HFFc6 (cell line): Measurements from ENCODE around the gene ZNF22. TPM values are rescaled to one million over a fixed set of nuclear protein-coding genes. Genes with fewer than 3 reads are reported as not detected.

Experiments
- DNase-seq: peaks from one replicate; pipeline ENCODE4 v3.0.0-alpha.2; 2018
- H3K27ac Mint-ChIP-seq: 2 replicates; pipeline ENCODE4 v1.8.0; 2020; ENCODE audit warnings: mild to moderate bottlenecking, mixed read lengths
- H3K27me3 Mint-ChIP-seq: 2 replicates; pipeline ENCODE4 v1.8.0; 2021; ENCODE audit warnings: mild to moderate bottlenecking, moderate library complexity, mixed read lengths; ENCODE audit not compliant: insufficient read depth
- H3K36me3 Mint-ChIP-seq: 2 replicates; pipeline ENCODE4 v1.8.0; 2021; ENCODE audit warnings: low read depth, mixed read lengths
- H3K4me1 Mint-ChIP-seq: 2 replicates; pipeline ENCODE4 v1.8.0; 2020; ENCODE audit warnings: low read depth, mixed read lengths
- H3K4me3 Mint-ChIP-seq: 2 replicates; pipeline ENCODE4 v1.8.0; 2020; ENCODE audit warnings: mild to moderate bottlenecking, moderate library complexity, mixed read lengths
- H3K9me3 Mint-ChIP-seq: 2 replicates; pipeline ENCODE4 v1.8.0; 2020; ENCODE audit warnings: mild to moderate bottlenecking, mixed read lengths
- total RNA-seq, 6 experiments: library from RNA; stranded (reverse); fragmentation: NEBNext Ultra II Directional; extraction: Animal tissue kit (Norgen Biotek cat#: 25700); gene quantifications; 2 replicates in 1 of 6; 3 replicates in 5 of 6; pipeline ENCODE4 v1.2.3, GENCODE V29; 2021
- TF ChIP-seq, protein P1 (sequence below): fragments of 200-600 bp; sonication (generic); IDR thresholded peaks from 2 replicates; pipeline ENCODE4 v1.5.0; 2021; ENCODE audit warnings: antibody characterized with exemption, mild to moderate bottlenecking

The ZNF22 gene
- total RNA-seq, 6 experiments from 2014 or later = 7.4 to 15.8 (median 13.2) TPM

DNA sequence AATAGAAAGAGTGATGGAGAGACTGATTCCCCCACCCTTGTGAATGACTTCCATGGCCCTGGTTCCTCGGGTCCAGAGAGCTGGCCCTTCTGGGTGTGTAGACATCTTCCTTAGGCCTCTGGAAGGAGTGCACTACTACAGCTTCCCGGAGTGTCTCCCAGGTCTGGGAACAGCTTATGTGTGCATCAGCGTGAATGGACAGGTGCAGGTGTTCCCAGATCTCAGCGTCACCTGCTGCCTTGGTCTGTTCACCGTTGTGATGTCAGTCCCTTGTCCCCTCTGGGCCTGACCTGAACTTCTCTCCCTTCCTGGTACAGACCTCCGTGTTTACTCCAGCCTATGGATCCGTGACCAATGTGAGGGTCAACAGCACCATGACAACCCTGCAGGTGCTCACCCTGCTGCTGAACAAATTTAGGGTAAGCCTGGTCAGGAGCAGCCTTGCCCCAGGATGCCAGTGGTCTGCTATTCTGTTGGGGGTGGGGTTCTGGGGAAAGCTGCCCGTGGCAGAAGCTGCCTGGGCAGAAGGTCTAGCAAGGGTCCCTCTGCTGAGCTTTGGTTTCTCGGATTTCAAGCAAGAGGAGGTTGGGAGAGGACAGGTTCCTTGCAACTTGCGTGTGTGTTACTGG, 11.7 kb upstream of the ZNF22 start:
- Mint-ChIP-seq H3K4me1 (peaks cover 14% of the 10 kb centered on the region), H3K27ac (no peak overlapping the region), H3K27me3 (peaks cover 6% of the 10 kb centered on the region), H3K36me3 (no peaks in the 10 kb centered on the region), H3K4me3 (no peak overlapping the region), H3K9me3 (no peaks in the 10 kb centered on the region)
- TF ChIP-seq, protein P1, sequence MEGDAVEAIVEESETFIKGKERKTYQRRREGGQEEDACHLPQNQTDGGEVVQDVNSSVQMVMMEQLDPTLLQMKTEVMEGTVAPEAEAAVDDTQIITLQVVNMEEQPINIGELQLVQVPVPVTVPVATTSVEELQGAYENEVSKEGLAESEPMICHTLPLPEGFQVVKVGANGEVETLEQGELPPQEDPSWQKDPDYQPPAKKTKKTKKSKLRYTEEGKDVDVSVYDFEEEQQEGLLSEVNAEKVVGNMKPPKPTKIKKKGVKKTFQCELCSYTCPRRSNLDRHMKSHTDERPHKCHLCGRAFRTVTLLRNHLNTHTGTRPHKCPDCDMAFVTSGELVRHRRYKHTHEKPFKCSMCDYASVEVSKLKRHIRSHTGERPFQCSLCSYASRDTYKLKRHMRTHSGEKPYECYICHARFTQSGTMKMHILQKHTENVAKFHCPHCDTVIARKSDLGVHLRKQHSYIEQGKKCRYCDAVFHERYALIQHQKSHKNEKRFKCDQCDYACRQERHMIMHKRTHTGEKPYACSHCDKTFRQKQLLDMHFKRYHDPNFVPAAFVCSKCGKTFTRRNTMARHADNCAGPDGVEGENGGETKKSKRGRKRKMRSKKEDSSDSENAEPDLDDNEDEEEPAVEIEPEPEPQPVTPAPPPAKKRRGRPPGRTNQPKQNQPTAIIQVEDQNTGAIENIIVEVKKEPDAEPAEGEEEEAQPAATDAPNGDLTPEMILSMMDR = no peak
- no peak for DNase-seq

DNA sequence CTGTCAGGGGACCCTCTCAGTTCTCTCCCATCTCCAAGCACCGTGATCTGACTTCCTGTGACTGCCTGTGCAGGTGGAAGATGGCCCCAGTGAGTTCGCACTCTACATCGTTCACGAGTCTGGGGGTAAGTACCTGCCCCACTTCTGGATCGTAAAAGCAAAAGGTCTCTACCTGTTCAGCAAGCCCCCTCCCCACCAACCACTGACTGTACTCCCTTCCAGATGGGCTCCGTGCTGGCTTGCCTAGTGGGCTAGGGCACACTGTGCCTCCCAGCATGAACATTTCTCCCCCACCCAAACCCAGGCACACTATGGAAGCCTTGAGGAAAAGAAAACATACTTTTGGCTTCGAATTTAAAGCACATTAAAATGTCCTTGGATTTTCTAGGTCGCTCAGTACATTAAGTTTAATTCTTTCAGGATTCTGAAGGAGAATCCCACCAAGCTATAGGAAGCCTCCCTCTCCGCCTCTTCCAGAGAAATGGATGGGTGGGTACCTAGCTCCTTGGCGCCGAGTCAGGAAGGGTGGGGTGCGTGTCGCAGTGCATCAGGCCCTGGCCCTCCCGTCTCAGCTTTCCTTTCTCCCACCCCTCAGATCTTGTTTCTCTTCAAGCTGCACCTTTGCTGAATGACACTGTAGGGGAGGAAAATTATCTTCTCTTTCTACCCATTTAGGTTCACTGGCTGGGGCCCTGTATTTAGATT, 11.0 kb upstream of the ZNF22 start:
- H3K27me3 Mint-ChIP-seq = peaks cover 6% of the 10 kb centered on the region
- H3K9me3 Mint-ChIP-seq = no peaks in the 10 kb centered on the region
- H3K4me1 Mint-ChIP-seq = peaks cover 20% of the 10 kb centered on the region
- DNase-seq = no peak
- no peaks in the 10 kb centered on the region for H3K36me3 Mint-ChIP-seq
- no peak overlapping the region for H3K4me3 Mint-ChIP-seq
- TF ChIP-seq, protein P1 = no peak
- no peak overlapping the region for H3K27ac Mint-ChIP-seq

DNA sequence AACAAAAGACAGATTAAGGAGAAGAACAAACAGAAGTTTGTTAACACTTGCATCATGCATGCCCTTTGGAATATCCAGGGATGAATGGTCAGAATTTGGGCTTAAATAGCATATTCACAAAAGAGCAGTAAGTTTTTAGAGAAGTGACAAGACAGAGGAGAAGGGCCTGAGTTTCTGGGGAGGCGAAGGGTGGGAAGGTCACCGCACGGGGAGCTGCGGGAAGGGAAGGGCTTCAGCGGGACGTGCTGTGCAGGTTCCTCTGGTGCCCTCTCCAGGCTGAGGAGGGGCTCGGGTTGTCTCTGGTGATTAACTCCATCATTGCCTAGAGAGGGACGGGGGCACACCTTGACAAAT, 10.4 kb upstream of the ZNF22 start:
- Mint-ChIP-seq H3K4me3 (no peak overlapping the region), H3K27ac (no peak overlapping the region)
- TF ChIP-seq, protein P1 = peak; percentile 23; the same call in 1 of the 2 replicates

DNA sequence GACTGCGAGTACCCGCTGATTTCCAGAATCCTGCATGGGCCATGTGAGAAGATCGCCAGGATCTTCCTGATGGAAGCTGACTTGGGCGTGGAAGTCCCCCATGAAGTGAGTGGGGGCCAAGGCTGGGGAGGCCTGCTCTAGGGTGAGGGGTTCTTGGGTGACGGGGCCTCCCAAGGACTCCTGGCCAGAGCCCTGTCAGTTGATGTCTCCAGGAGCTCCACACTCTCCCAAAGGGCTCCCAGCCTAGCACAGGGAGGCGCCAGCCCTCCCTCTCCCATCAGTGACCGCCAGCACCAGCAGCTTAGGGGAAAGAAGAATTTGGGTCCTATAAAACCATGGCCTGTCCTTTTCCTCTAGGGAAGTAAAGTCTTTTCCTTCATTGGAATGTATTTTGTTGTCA, 9.8 kb upstream of the ZNF22 start:
- Mint-ChIP-seq H3K36me3 (no peaks in the 10 kb centered on the region), H3K4me1 (peaks cover 21% of the 10 kb centered on the region), H3K27me3 (peaks cover 6% of the 10 kb centered on the region), H3K27ac (no peak overlapping the region), H3K9me3 (no peaks in the 10 kb centered on the region), H3K4me3 (no peak overlapping the region)
- TF ChIP-seq, protein P1 = no peak
- DNase-seq = no peak

More for the DNA sequence above, 10.4 kb upstream of the ZNF22 start:
- Mint-ChIP-seq H3K36me3 (no peaks in the 10 kb centered on the region), H3K27me3 (peaks cover 6% of the 10 kb centered on the region), H3K4me1 (peaks cover 20% of the 10 kb centered on the region), H3K9me3 (no peaks in the 10 kb centered on the region)
- DNase-seq = no peak

DNA sequence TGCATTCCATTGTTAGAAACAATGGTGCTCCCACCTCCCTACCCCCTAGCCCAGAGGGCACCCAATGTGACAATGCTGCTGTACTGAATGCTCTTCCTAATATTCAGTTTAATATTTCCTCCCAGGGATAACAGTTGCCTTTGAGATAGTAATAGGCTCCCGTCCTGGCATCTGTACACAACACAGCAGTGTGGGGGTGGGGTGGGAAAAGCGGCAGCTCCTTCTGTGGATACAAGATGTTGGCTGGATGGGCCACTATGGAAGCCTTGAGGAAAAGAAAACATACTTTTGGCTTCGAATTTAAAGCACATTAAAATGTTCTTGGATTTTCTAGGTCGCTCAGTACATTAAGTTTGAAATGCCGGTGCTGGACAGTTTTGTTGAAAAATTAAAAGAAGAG, 9.2 kb upstream of the ZNF22 start:
- Mint-ChIP-seq H3K9me3 (no peaks in the 10 kb centered on the region), H3K4me1 (peaks cover 27% of the 10 kb centered on the region), H3K27ac (no peak overlapping the region), H3K4me3 (no peak overlapping the region), H3K36me3 (no peaks in the 10 kb centered on the region), H3K27me3 (peaks cover 6% of the 10 kb centered on the region)
- TF ChIP-seq, protein P1 = no peak
- no peak for DNase-seq
